T-helper 9 cell (primary cell): ENCODE measurements around the gene PTGR1.
"Not testable (repeated sequence)": the region's sequence is repeated elsewhere in the genome, so short reads cannot be mapped to it uniquely, and the experiment has no call there.

Experiments
- DNase-seq: peaks from one replicate; pipeline ENCODE4 v3.0.0-alpha.2; 2020
- total RNA-seq, 2 donors: gene quantifications; one replicate each; lab custom pipeline; 2026; lab: John Stamatoyannopoulos, UW

The PTGR1 gene
- 0 to 0.14 reads per million in 2 donors for total RNA-seq

GRCh38 chr9:111599092-111599954 is at the start of gene PTGR1:
TSS of gene PTGR1 (minus strand) at chr9:111599647. CDS start at chr9:111597422, 2,225 bp downstream.
- no peak for DNase-seq

GRCh38 chr9:111649016-111649415 is 49.6 kb upstream of the PTGR1 start:
- DNase-seq = no peak

GRCh38 chr9:111648066-111648465 is 48.6 kb upstream of the PTGR1 start:
- DNase-seq = no peak

- no peak for DNase-seq
Measured at GRCh38 chr9:111646417-111646816, 47.0 kb upstream of the PTGR1 start.

GRCh38 chr9:111645806-111646205 is 46.4 kb upstream of the PTGR1 start:
- DNase-seq = no peak

- no peak for DNase-seq
Measured at GRCh38 chr9:111644195-111644772, 44.8 kb upstream of the PTGR1 start.

GRCh38 chr9:111637421-111637950 is 38.0 kb upstream of the PTGR1 start:
- DNase-seq = no peak

- DNase-seq = no peak
Measured at GRCh38 chr9:111634860-111635259, 35.4 kb upstream of the PTGR1 start.

- DNase-seq = no peak
Measured at GRCh38 chr9:111633389-111633736, 33.9 kb upstream of the PTGR1 start.

GRCh38 chr9:111632695-111633388 is 33.4 kb upstream of the PTGR1 start:
- no peak for DNase-seq

- DNase-seq = no peak
Measured at GRCh38 chr9:111632060-111632459, 32.6 kb upstream of the PTGR1 start.

- peak; percentile 91 for DNase-seq
Measured at GRCh38 chr9:111631214-111631971, 31.9 kb upstream of the PTGR1 start, which contains the start of gene DNAJC25. TSS of gene DNAJC25 (plus strand) at chr9:111631334. CDS start at chr9:111631408, 74 bp downstream.

GRCh38 chr9:111630964-111631213 is 31.4 kb upstream of the PTGR1 start:
- DNase-seq = no peak

GRCh38 chr9:111630182-111630963 is 30.9 kb upstream of the PTGR1 start:
- DNase-seq = no peak

- DNase-seq = no peak
Measured at GRCh38 chr9:111628411-111628810, 29.0 kb upstream of the PTGR1 start.

GRCh38 chr9:111627260-111627963 is 28.0 kb upstream of the PTGR1 start:
- DNase-seq = no peak

- no peak for DNase-seq
Measured at GRCh38 chr9:111622626-111623025, 23.2 kb upstream of the PTGR1 start.

- DNase-seq = no peak
Measured at GRCh38 chr9:111621895-111622480, 22.5 kb upstream of the PTGR1 start.

- DNase-seq = not testable (repeated sequence)
Measured at GRCh38 chr9:111617349-111617748, 17.9 kb upstream of the PTGR1 start.

GRCh38 chr9:111615928-111616327 is 16.5 kb upstream of the PTGR1 start:
- no peak for DNase-seq
